K562 (cell line): ENCODE measurements around the gene RO60. TPM values are rescaled to one million over a fixed set of nuclear protein-coding genes. Genes with fewer than 3 reads are reported as not detected.
A peak's percentile ranks its signal among the peaks of the same experiment; 100 is the strongest.

ENCODE experiments used
- BRF1 ChIP-seq: IDR thresholded peaks from 3 replicates; pipeline ENCODE4 v1.6.1; 2011; ENCODE audit warnings: borderline replicate concordance, mild to moderate bottlenecking; ENCODE audit not compliant: insufficient read length; ENCODE audit errors: extremely low read depth
- COPS2 ChIP-seq: fragments of 450-650 bp; conservative IDR thresholded peaks from 2 replicates; pipeline ENCODE4 v1.6.1; 2016; ENCODE audit warnings: mild to moderate bottlenecking, moderate library complexity
- CTCF ChIP-seq, 3 experiments: IDR thresholded peaks in 2 of 3; conservative IDR thresholded peaks in 1 of 3; 2 replicates each; pipeline ENCODE4 v1.5.1; 2011 to 2012; ENCODE audit warnings: low read length in 3 of 3, mild to moderate bottlenecking in 3 of 3, control low read depth in 2 of 3, improper control_type of control experiment in 1 of 3, inconsistent platforms in 1 of 3, low read depth in 1 of 3, mixed read lengths in 1 of 3, moderate library complexity in 1 of 3; ENCODE audit not compliant: insufficient read depth in 2 of 3
- DDX20 ChIP-seq: fragments of 450-650 bp; IDR thresholded peaks from 2 replicates; pipeline ENCODE4 v1.6.1; 2016; ENCODE audit warnings: missing genetic modification characterization, low read depth, mild to moderate bottlenecking, missing compliant biosample characterization, moderate library complexity
- DEAF1 ChIP-seq: fragments of 450-650 bp; formaldehyde crosslinking; IDR thresholded peaks from 2 replicates; pipeline ENCODE4 v1.4.0; 2020; ENCODE audit warnings: mild to moderate bottlenecking, moderate library complexity
- E2F4 ChIP-seq: sonication (generic); formaldehyde crosslinking; IDR thresholded peaks from 2 replicates; pipeline ENCODE4 v1.8.0; 2022; ENCODE audit warnings: mild to moderate bottlenecking, low read depth, missing genetic modification reagents
- HEY1 ChIP-seq: fragments of 250-450 bp; sonication (Bioruptor Pico); IDR thresholded peaks from 2 replicates; pipeline ENCODE4 v1.5.0; 2020; ENCODE audit warnings: mild to moderate bottlenecking, moderate library complexity, borderline replicate concordance
- IFI16 ChIP-seq: fragments of 250-450 bp; sonication (Bioruptor Pico); IDR thresholded peaks from 2 replicates; pipeline ENCODE4 v2.1.2; 2022; ENCODE audit warnings: mild to moderate bottlenecking, inconsistent platforms
- IRF2 ChIP-seq: sonication (generic); formaldehyde crosslinking; IDR thresholded peaks from 2 replicates; pipeline ENCODE4 v1.8.1; 2022; ENCODE audit warnings: mild to moderate bottlenecking, missing genetic modification reagents
- NBN ChIP-seq: fragments of 450-650 bp; IDR thresholded peaks from 2 replicates; pipeline ENCODE4 v1.6.1; 2016; ENCODE audit warnings: low read depth, mild to moderate bottlenecking
- RB1 ChIP-seq: fragments of 450-650 bp; IDR thresholded peaks from 2 replicates; pipeline ENCODE4 v1.6.1; 2017; ENCODE audit warnings: low read depth, mild to moderate bottlenecking
- TFE3 ChIP-seq: fragments of 450-650 bp; formaldehyde crosslinking; IDR thresholded peaks from 2 replicates; pipeline ENCODE4 v1.4.0; 2020; ENCODE audit warnings: mild to moderate bottlenecking, mixed read lengths
- ZKSCAN1 ChIP-seq: fragments of 150-350 bp; IDR thresholded peaks from 2 replicates; pipeline ENCODE4 v1.6.1; 2016; ENCODE audit warnings: low read depth, low read length
- ZNF212 ChIP-seq: fragments of 450-650 bp; formaldehyde crosslinking; IDR thresholded peaks from 2 replicates; pipeline ENCODE4 v1.4.0; 2020; ENCODE audit warnings: mild to moderate bottlenecking
- ZNF232 ChIP-seq: sonication (generic); formaldehyde crosslinking; IDR thresholded peaks from 2 replicates; pipeline ENCODE4 v1.8.0; 2022; ENCODE audit warnings: mild to moderate bottlenecking, missing genetic modification reagents
- polyA plus RNA-seq, 8 experiments: library from polyadenylated mRNA; depleted of rRNA in 4 of 8; stranded (reverse) in 5 of 8; unstranded in 3 of 8; fragments of >200 nt; fragmentation: Nextera tagmentation in 2 of 8; fragmentation: Illumina TruSeq in 1 of 8; extraction: Ambion mirVana in 2 of 8; extraction: Trizol in 1 of 8; gene quantifications; 2 replicates each; pipeline versions ENCODE4 v1.2.1 to v1.2.3, GENCODE V29; 2011 to 2014; ENCODE audit warnings: inconsistent platforms in 1 of 8, missing spikeins in 1 of 8
- total RNA-seq, 7 experiments: library from RNA; depleted of rRNA in 6 of 7; stranded (reverse); fragments of >200 nt in 6 of 7; fragmentation: Illumina TruSeq in 2 of 7; extraction: Trizol in 2 of 7; gene quantifications; 2 replicates each; pipeline versions ENCODE4 v1.2.1 to v1.2.3, GENCODE V29; 2011 to 2021; ENCODE audit warnings: low replicate concordance in 1 of 7

Gene RO60
- total and polyA plus RNA-seq, 9 of the 15 experiments (the other 6 are each of a cell fraction or from before 2014, with no cell fraction given): 24.9 to 187 (median 101) TPM

GRCh38 chr1:193104907-193105820, 45.8 kb downstream of the RO60 start, which contains the start of gene GLRX2 (continued):
- TF ChIP-seq TFE3 (CRISPR knock-in tag): no peak; the same call in 1 of the 2 replicates
- TF ChIP-seq BRF1: no peak
- no peak for TF ChIP-seq HEY1
- no peak for TF ChIP-seq IRF2
- no peak for TF ChIP-seq ZNF232 (CRISPR knock-in tag)
- TF ChIP-seq ZKSCAN1: peak; percentile 19; the same call in 1 of the 2 replicates
- no peak for TF ChIP-seq IFI16
- TF ChIP-seq E2F4 (CRISPR knock-in tag): no peak; the same call in none of the 2 replicates
- TF ChIP-seq COPS2: no peak
- TF ChIP-seq DDX20 (tag): 0 out of 2 replicates have a peak, but pooled peaks have one; percentile 34
- peak in 1 of 3 experiments; percentile 14; a peak in 2 of 6 replicates for TF ChIP-seq CTCF (IDR thresholded peaks at IDR 0.05 in 2 of 3, conservative IDR thresholded peaks at IDR 0.05 in 1 of 3; ENCODE audit: insufficient read depth in 2 of 3, low read depth in 1 of 3, low read length in 3 of 3)
- TF ChIP-seq NBN: peak; percentile 40; the same call in 1 of the 2 replicates
- no peak for TF ChIP-seq ZNF212 (CRISPR knock-in tag)
- TF ChIP-seq DEAF1 (CRISPR knock-in tag): no peak
- peak; percentile 82 for TF ChIP-seq RB1
